ENCODE results near the gene LMNA. TPM values are rescaled to one million over a fixed set of nuclear protein-coding genes. Genes with fewer than 3 reads are reported as not detected.

Gene LMNA
- total RNA-seq, 1 donor from 2014 or later, result 588 TPM

- no peak for DNase-seq (ENCODE audit: extremely low read depth, low read depth, low spot score)
These were observed 21.7 kb downstream of the LMNA start for GRCh38 chr1:156135930-156136871.

- no peak for DNase-seq (ENCODE audit: extremely low read depth, low read depth, low spot score)
These were observed 22.5 kb downstream of the LMNA start for GRCh38 chr1:156136970-156137483.

GRCh38 chr1:156138458-156138867 is 24.0 kb downstream of the LMNA start:
- no peak for DNase-seq (ENCODE audit: extremely low read depth, low read depth, low spot score)

- DNase-seq (ENCODE audit: extremely low read depth, low read depth, low spot score), result no peak
These were observed 26.6 kb downstream of the LMNA start for GRCh38 chr1:156140879-156141707.

GRCh38 chr1:156143765-156144489 is 29.4 kb downstream of the LMNA start:
- no peak for DNase-seq (ENCODE audit: extremely low read depth, low read depth, low spot score)

GRCh38 chr1:156144742-156145141 is 30.2 kb downstream of the LMNA start:
- DNase-seq (ENCODE audit: extremely low read depth, low read depth, low spot score), result no peak

GRCh38 chr1:156145650-156146019 is 31.1 kb downstream of the LMNA start:
- no peak for DNase-seq (ENCODE audit: extremely low read depth, low read depth, low spot score)

GRCh38 chr1:156146020-156146768 is 31.7 kb downstream of the LMNA start:
- DNase-seq (ENCODE audit: extremely low read depth, low read depth, low spot score), result no peak

DNA sequence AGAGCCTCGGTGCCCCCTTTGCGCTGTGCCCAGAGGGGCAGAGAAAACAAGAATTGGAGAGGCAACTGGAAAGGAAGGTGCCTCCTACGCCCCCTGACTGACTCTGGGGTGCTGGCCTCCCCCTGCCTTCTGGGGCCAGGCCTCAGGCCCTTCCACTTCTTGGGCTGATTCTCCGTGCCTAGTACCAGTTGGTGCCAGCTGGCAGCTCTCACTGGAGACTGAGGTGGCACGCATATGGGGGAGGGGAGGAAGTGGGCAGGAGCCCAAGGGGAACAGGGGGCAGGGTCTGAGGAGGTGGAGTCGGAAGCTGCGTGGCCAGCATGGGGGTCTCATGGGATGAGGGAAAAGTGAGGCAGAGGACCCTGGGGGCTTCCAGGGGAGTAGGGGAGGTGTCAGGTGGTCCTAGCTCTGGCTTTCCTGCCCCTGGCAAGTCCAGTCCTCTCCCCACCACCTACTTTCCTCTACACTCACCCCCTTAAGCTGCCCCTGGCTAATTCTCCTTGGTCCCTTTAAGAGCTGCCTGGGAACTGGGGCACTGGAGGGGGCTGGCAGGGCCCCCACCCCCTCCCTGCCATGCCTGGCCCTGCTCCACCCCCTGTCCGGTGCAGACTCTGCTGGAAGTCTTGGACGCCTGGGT is 32.4 kb downstream of the LMNA start:
- no peak for DNase-seq (ENCODE audit: extremely low read depth, low read depth, low spot score)

DNA sequence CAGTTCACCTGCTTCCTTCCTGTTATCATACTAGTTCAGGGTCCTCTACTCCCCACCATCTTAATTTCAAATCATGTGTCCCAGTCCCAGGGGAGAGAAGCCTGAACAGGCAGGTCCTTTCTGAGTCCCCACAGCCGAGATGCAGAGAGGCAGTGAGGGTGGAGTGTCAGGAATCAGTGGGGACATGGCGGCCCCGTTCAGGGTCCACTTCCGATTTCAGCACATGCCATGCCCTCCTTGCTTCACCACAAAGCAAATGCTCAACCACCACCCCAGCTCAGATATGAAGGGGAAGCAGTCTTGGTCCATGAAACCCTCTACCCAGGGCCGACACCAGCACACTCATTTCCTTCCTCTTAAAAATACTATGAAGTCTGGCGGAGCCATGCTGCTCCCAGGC is 33.7 kb downstream of the LMNA start:
- DNase-seq (ENCODE audit: extremely low read depth, low read depth, low spot score), result no peak

DNA sequence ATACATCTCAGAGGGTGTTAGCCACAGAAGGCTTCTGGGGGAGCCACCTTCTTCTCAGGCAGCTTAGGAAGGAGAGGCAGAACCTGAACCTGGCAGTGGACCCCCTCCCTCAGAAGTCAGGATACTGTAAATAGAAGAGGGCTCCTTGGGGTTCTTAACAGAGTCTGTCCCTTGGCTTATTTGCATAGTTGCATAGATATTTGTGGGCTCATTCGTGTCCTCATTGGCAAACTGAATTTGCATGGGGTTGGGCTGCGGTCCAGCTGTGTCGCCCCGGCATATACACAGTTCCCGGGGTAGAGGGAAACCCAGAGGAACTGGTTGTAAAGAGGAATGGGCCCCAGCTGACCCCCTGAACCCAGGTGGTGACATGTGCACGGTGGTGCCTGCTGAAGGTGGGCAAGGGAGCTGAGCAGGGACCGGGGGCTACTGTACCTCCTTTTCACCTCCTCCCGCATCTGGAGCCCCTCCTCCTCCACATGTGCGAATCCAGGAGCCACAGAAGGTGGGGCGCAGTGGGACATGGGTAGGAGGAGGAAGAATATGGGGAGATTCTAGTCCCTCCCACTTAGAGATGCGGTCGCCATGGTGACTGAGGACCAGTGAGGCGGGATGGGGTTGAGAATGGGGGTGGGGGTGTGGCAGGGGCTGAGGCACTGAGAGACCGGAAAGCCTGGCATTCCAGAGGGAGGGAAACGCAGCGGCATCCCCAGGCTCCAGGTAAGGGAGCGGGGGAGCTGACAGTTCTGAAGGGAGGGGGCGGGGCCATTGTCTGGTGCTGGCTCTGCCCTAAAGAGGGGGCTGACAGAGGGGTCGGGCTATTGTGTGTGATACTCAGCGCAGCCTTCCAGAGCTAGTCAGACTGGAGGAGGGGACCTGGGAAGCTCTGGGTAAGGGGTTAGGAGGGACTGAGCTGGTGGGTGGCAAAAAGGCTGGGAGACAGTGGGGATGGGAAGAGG is 35.1 kb downstream of the LMNA start:
- DNase-seq (ENCODE audit: extremely low read depth, low read depth, low spot score), result no peak

DNA sequence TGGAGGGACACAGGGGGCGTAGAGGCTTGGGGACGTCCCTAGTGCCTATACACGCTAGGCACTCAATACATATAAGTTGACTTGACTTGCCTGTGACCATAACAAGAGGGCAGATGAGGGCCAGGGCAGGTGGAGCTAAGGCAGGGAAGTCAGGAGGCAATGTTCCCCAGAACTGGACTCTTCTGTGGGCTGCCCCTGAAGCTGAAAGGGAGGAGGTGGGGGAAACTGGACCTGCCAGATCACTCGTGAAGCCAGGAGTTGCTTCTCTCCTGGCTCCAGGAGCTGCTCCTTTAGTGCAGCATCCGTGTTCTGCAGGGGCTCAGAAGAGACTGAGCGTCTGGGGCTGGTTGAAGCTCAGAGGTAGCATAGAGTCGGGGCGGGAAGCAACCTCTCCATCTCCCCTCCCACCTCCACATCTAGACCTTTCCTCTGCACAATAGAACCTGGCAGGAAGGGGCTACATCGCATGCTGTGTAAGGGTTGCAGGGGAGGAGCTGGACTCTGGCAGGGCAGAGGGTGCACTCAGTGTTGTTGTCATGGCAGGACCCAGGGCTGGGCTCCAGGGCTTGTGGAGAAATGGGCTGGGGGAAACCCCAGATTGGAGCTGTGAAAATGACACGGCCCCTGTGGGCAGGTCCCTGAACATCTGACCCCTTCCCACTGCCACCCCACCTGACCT is 36.0 kb downstream of the LMNA start:
- DNase-seq (ENCODE audit: extremely low read depth, low read depth, low spot score), result no peak

DNA sequence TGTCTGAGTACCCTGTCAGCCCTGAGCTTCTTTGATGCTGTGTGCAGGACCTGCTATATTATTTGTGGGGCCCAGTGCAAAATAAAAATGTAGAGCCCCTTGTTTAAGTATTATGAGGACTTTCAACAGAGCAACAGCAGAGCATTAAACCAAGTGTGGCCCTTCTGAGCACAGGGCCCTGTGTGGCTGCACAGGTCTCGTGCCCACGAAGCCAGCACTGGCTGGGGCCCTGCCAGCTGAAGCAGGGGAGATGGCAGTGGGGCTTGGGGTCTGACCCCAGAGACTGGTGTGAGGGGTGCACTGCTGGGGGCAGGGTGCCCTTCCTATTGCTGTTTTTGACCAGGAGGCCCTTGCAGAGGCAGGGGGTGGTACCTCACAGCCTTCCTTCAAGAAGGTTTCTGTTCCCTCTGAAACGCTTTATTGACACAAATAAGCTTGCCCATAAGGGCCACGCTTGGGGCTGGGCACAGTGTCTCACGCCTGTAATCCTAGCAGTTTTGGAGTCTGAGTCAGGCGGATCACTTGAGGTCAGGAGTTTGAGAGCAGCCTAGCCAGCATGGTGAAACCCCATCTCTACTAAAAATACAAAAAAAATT is 36.7 kb downstream of the LMNA start:
- DNase-seq (ENCODE audit: extremely low read depth, low read depth, low spot score), result no peak

DNA sequence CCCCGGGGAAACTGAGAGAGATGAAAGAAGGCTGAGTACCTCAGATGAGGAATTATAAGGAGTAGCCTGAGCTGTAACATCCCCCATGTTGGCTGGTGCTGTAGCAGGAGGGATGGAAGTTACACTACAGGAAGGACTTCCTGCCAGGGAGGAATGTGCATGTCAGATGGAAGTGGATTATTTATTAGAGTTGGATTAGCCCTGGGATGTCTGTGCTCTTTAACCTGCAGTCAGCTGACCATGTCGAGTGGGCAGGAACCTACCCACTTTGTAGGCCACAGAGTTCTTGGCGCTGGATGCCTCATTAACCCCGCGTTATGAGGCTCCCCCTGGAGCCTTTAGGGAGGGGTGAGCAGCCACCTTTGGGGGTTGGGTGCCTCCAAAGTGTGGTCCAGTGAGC is 38.1 kb downstream of the LMNA start:
- no peak for DNase-seq (ENCODE audit: extremely low read depth, low read depth, low spot score)

- no peak for DNase-seq (ENCODE audit: extremely low read depth, low read depth, low spot score)
These were observed 38.9 kb downstream of the LMNA start, which contains the start of gene SEMA4A for GRCh38 chr1:156153362-156153761. SEMA4A (plus strand) TSS chr1:156153585; CDS start chr1:156154579, 994 bp downstream.

DNA sequence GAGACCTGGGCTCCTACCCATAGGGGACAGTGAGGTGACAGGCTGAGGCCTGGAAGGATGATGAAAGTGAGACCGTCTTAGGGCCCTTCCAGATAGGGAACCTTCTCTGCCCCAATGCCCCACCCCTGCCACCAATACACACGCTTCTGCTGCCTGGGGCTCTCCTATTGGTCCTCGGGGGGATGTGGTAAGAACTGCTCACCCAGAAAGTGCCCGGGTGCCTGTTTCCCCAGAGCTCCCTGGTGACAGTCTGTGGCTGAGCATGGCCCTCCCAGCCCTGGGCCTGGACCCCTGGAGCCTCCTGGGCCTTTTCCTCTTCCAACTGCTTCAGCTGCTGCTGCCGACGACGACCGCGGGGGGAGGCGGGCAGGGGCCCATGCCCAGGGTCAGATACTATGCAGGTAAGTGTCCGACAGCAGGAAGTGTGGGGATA is 39.8 kb downstream of the LMNA start:
- no peak for DNase-seq (ENCODE audit: extremely low read depth, low read depth, low spot score)

- no peak for DNase-seq (ENCODE audit: extremely low read depth, low read depth, low spot score)
These were observed 41.4 kb downstream of the LMNA start for GRCh38 chr1:156155756-156156510.
